A549 (cell line): ENCODE data around the gene PTTG2.

Experiments used
- CHD2 ChIP-seq: fragments of 150-350 bp; IDR thresholded peaks from 2 replicates; pipeline ENCODE4 v1.6.1; 2014; ENCODE audit warnings: low read length; ENCODE audit not compliant: partially characterized antibody
- CTCF ChIP-seq: fragments of >200 bp; sonication (Bioruptor Twin); formaldehyde crosslinking; IDR thresholded peaks from 3 replicates; pipeline ENCODE4 v1.5.1; 2016
- HDAC2 ChIP-seq: fragments of 200-600 bp; sonication (generic); IDR thresholded peaks from 2 replicates; pipeline ENCODE4 v1.6.1; 2016
- MAX ChIP-seq: IDR thresholded peaks from 2 replicates; pipeline ENCODE4 v1.6.1; 2012
- MAZ ChIP-seq: fragments of 150-350 bp; IDR thresholded peaks from 2 replicates; pipeline ENCODE4 v1.6.1; 2014; ENCODE audit warnings: antibody characterized with exemption, low read depth, low read length, borderline replicate concordance
- MYC ChIP-seq: IDR thresholded peaks from 2 replicates; pipeline ENCODE4 v1.6.1; 2012; ENCODE audit warnings: mild to moderate bottlenecking, inconsistent platforms, low read length, improper control_type of control experiment, borderline replicate concordance
- NR3C1 ChIP-seq: fragments of >200 bp; sonication (Bioruptor Twin); formaldehyde crosslinking; IDR thresholded peaks from 3 replicates; pipeline ENCODE4 v1.6.1; 2017
- PHF8 ChIP-seq: fragments of 200-600 bp; sonication (generic); IDR thresholded peaks from 2 replicates; pipeline ENCODE4 v1.6.1; 2016; ENCODE audit warnings: low read depth, mild to moderate bottlenecking, antibody characterized with exemption, moderate library complexity, borderline replicate concordance
- POLR2A ChIP-seq: IDR thresholded peaks from 2 replicates; pipeline ENCODE4 v1.6.1; 2012; ENCODE audit warnings: mild to moderate bottlenecking, low read length
- POLR2AphosphoS2 ChIP-seq: conservative IDR thresholded peaks from 2 replicates; pipeline ENCODE4 v1.6.1; 2012; ENCODE audit warnings: low read length, improper control_type of control experiment, inconsistent platforms
- RAD21 ChIP-seq, 2 experiments: fragments of >200 bp in 1 of 2; sonication (Bioruptor Twin) in 1 of 2; formaldehyde crosslinking in 1 of 2; IDR thresholded peaks in 1 of 2; conservative IDR thresholded peaks in 1 of 2; 2 replicates in 1 of 2; 3 replicates in 1 of 2; pipeline ENCODE4 v1.6.1; 2012 to 2018; ENCODE audit warnings: inconsistent platforms in 1 of 2
- RCOR1 ChIP-seq: fragments of 150-350 bp; IDR thresholded peaks from 2 replicates; pipeline ENCODE4 v1.6.1; 2014; ENCODE audit warnings: antibody characterized with exemption, low read length, low read depth
- USF2 ChIP-seq: fragments of 450-650 bp; IDR thresholded peaks from 2 replicates; pipeline ENCODE4 v1.6.1; 2014; ENCODE audit warnings: antibody characterized with exemption

GRCh38 chr4:37928426-37929416 is 31.5 kb upstream of the PTTG2 start:
- no peak for TF ChIP-seq NR3C1
- TF ChIP-seq POLR2A = no peak
- TF ChIP-seq HDAC2 = no peak
- no peak for TF ChIP-seq MAX
- no peak for TF ChIP-seq RAD21 (conservative IDR thresholded peaks at IDR 0.05 in 1 of 2, IDR thresholded peaks at IDR 0.05 in 1 of 2)
- no peak for TF ChIP-seq CHD2
- TF ChIP-seq CTCF = no peak
- no peak for TF ChIP-seq USF2
- TF ChIP-seq RCOR1 = no peak
- no peak for TF ChIP-seq PHF8
- no peak for TF ChIP-seq POLR2AphosphoS2
- TF ChIP-seq MYC = no peak
- no peak for TF ChIP-seq MAZ
